GM19395 (cell line): ENCODE measurements around the gene UXS1.

Experiments
- ATAC-seq: cut with Tn5 transposase; IDR thresholded peaks from one replicate; pipeline ENCODE4 v1.9.1; 2021; ENCODE audit warnings: mild to moderate bottlenecking, moderate library complexity; ENCODE audit not compliant: unreplicated experiment

Gene UXS1

DNA sequence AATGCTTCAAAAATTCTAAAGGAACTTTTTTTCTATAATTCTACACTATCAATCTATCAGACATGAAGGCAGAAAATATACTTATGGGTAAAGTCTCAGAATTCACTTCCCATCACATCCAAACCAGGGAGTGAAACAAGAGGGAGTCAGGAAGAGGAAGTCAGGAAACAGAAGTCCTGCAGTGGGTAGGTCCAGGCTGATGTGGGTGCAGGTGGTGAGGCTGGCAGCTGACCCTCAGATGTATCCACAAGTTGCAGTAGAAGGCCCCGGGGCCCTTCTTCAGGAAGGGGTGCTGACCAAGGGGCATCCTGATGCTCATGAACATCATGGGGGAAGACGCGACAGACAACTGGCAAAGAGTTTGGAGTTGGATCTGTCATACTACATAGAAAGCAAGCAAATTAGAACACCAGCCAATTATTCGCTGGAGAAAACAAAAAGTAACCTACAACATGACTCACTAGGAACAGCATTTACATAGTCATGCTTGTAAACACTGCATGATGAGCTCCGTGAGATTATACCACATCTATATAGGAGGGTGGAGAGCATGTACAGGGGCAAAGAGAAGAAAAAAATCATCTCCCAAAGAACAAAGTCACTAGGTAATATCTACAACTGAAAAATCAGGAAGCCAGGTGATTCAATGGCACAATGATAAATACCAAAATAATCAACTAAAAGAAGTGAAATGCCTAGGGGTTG is 4.2 kb downstream of the UXS1 start:
- no peak for ATAC-seq

DNA sequence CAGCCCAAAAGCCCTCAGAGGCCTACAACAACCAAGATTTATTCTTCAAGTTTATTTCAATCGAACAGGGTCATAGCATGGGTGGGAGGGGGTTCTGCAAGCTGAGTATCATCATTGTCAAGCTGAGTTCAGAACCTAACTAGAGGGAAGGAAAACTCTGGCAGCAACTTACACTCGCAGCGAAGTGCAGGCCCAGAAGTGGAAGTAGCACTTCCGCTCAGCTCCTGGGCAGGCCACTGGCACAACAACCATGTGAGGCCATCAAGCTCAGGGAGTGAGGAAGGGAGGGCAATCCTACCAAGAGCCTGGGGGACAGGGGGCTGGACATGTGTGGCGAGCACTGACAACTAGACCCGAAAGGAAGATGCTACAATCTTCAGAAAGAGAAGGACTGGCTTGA is 4.8 kb downstream of the UXS1 start:
- no peak for ATAC-seq

DNA sequence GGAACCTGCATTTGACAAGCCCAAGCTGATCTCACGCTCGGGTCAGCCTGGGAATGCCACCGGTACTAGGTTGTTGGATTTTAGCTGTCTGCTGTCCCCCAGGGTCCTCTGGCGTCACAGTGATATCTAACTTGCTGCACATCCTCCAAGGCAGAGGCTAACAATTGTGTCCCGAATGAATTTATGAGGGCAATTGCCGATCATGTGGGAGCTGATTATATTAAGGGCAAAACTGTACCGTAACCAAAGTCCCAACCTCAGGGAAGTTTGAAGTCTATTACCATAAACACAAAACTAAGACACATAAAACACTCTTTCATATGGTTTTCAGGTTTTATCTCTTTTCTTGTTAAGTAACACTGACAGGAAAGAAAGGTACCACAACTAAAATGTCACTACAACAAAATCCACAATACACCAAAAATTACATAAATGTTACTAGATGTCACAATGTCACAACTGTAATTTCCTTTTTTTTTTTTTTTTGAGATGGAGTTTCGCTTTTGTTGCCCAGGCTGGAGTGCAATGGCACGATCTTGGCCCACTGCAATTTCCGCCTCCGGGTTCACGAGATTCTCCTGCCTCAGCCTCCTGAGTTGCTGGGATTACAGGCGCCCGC is 6.7 kb downstream of the UXS1 start:
- no peak for ATAC-seq

DNA sequence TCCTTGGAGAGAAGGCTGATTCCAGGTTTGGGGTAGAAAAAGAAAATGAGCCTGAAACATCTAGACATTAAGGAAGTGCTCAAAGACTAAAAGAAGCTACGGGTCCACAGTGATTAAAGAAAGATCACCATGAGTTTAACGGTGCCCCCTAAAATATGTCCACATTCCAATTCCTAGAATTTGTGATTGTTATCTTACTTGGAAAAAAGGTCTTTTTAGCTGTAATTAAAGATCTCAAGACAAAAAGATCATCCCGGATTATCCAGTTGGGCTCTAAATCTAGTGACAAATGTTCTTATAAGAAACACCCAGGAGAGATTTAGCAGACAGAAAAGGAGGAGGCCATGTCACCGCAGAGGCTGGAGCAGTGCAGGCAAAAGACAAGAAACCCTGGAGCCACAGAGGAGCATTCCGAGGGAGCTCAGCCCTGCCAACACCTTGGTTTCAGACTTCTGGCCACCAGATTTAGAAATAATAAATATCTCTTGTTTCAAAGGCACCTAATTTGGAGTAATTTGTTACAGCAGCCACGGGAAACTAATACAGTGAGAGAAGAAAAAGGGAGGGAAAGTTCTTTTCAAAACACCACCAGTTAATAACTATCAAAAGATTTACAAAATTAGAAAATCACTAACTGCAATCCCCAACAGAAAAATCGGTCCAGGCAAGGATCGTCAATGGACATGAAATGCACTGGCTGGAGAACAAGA is 8.5 kb downstream of the UXS1 start:
- no peak for ATAC-seq

DNA sequence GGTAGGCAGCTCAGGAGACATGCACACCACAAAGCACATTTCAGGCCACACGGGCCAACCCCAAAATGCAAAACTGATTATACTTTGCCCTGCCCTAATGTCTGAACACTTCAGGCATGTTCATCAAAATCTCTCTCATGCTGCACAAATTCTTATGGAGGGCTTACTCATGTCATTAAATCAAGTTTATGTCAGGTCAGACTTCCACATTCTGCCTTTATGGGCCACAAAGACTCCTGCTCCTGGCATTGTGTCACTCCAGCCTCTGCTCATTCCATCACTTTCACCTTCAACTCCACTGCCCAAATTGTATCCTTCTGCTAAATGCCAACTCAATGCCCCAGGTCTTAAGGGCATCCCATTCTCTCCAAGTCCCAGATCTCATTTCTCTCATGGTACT is 9.2 kb downstream of the UXS1 start:
- ATAC-seq: no peak

DNA sequence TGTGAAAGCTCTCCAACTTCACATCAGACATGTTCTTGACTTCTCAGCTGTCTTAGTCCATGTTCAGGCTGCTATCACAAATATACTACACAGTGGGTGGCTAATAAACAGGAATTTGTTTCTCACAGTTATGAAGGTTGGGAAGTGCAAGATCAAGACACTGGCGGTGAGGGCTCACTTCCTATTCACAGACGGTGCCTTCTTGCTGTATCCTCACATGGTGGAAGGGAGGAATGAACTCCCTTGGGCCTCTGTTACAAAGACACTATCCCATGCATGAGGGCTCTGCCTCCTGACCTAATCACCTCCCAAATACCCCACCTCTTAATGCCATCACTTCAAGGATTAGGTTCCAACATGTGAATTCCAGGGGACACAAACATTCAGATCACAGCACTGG is 9.7 kb downstream of the UXS1 start:
- no peak for ATAC-seq

DNA sequence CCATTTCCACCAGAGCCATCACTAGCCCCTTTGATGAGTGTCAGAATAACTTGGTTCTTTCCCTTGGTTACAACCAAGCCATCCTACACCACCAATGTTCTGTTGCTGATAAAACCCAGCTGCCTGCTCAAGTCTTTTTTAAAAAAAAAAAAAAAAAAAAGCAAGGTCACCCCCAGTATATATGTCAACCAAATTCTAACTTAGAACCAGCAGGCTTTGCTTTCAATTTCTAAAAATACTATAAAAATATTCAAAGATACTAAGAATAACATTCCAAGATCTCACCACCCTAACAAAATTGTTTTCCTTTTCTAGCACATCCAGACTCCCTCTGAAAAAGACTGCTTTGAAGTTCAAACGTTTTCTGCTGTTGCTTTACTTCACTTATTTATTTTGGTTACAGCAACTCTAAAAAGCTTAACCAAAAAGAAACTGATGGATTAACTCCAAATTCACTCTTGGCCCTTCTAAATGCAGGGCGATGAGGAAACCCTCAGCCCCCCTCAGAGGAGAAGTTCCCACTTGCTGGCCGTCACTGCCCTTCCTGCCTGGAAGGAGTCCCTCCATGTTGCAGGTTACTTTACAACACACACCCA is 10.9 kb downstream of the UXS1 start:
- no peak for ATAC-seq

DNA sequence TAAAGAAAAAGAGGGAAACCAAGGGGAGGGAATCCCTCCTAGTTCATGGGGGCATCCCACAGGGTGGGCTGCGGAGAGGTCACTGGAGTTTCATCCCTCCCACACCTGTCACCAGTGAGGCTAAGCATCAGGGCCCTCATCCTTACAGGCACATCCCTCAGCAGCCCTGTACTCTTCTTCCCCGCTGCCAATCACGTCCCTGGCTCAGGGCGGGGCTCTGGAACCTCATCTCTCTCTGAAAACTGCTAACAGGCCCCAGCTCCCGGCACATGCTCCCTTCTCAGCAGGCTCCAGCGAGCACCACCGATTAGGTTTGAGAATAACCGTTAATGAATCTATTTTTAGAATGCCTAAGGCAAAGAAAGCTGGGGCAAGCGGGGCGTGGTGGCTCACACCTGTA is 13.0 kb downstream of the UXS1 start:
- ATAC-seq: no peak

DNA sequence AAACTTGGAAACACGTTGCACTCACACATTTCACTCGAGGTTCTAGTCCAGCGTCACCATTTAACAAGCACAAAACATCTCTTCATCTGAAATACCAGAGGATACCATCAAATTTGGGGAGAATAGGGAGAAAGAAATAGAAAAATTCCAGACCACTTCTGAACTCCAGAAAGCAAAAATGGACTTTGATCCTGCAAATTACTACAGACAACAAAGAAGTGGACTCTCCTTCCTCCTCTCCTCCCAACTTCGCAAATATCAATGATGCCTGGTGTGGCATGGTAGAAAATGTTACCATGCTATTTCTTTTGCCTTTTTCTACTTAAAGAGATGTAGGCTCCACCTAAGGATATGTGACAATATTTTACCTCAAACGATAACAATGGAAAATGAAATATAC is 13.5 kb downstream of the UXS1 start:
- no peak for ATAC-seq

DNA sequence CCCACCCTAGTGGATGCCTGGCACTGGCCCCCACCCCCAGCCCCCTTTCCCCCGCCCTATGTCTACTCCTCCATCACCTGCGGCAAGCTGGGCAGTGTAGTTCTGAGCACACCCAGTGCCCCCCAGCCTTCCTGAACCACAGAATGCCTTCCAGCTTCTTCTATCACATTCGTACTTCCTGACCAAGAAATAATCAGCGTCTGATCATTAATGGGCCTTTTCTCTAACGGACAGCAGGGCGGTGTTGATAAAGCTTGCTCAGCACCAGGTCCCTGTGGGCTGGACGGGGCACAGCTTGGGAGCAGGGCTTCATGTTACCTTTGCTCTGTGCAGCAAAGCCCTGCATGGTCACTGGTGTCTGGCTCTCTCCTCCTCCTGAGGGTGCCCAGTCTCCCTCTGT is 15.4 kb downstream of the UXS1 start:
- no peak for ATAC-seq

DNA sequence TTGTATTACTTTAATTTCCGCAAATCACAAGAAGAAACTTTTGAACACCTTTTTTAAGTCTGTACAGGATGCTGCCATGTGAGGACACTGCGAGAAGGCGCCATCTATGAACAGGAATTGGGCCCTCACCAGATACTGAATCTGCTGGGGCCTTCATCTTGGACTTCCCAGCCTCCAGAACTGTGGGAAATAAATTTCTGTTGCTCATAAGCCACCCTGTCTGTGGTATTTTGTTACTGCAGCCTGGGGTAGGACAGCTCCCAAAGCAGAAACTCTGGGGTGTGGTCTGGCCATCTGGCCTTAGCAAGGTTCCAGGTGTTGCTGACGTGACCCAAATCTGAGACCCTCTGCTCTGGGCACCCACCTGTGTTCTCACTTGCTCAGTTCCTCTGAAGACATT is 16.5 kb downstream of the UXS1 start:
- no peak for ATAC-seq

DNA sequence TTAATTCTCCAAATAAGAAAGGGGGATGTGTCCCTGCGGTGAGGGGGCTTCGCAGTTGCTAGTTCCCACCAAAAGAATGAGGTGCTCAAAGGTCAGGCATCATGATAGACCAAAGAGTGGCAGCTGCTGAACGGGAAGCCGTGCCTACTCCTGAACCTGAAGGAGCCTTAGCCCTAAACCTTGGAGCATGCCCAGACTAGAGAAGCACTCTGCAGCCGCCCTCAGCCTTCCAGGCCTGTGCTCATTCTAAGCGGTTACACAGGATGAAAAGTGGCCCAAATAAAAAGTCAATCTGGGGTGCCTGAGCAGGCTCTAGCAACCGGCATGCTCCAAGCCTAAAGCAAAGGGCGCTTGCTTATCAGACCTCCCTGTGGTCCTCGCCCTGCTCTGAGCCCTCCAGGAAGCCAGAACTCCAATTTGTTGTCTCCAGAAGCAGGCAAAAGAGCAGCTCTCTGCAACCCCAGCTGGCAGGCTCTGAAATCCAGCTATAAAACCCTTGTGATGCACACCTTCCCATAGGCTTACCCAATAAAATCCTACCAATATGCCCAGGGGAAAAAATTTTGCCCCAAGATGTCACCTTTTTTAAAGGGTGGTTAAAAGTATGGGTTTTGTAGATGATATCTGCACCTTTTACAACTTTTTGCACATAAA is 17.5 kb downstream of the UXS1 start:
- ATAC-seq: no peak

DNA sequence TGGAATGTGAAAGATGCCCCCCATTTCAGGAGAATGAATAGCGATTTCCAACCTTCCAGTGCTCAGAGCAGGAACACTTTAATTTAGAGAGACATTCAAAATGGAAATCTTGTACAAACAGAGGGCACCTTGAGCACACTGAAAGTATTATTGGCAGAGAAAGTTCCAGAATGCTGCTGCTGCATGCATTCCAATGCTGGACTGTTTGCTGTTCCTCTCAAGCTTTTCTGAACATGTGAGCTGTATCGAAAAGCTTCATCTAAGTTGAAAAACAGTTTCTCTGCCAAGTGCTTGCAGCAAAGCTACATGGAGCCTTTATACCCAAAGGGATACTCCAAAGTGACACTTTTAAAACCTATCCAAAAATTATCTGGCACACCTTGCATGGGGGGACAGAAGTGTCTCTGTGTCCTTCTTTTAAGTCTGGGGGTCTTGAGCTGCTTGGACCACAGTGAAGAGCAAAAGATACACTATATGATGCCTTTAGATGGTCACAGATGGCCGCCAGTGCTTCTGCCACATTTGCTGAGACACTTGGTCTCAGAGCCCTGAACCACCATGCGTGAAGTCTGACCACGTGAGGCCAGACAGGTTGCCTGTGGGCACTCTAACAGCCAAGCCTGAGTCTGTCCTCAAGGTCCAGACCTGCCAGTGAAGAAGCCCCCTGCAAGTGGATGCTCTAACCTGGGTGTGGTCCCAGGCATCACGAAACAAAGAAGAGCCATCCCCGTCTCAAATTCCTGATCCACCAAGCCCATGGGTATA is 18.8 kb downstream of the UXS1 start:
- ATAC-seq: no peak

DNA sequence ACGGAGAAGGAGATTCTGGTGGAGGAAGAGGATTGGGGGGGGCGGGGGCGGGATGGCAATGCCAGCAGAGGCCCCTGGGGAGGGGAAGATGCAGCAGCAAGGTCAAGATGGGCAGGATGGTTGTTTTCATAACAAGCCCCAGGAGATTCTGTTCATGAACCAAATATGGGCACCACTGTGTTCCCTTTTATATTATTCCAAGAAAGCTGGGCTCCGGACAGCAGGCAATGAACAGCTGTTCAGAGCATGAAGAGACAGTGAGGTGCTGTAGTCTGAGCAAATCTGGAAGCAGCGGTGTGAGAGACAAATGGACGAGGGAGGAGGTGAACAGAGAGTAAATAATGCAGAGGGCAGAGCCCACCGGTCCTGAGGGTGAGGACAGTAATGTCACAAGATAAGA is 20.0 kb downstream of the UXS1 start:
- ATAC-seq: no peak

DNA sequence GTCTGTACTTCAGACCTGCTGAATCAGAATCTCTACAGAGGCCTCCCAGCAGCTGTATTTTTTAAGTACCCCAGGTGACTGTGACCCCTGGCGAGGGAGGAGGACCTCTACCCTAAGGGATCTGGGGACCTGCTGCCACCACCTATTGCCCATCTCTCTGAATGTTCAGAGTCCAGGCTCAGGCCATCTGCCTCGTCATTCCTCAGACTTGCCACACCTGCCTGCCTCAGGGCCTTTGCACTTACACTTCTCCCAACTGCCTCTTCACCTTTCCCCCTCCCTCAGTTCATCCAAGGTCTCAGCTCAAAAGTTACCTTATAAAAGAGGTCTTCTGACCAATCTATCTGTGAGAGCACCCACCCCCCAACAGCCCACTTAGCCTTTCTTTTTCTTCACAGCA is 21.5 kb downstream of the UXS1 start:
- no peak for ATAC-seq

DNA sequence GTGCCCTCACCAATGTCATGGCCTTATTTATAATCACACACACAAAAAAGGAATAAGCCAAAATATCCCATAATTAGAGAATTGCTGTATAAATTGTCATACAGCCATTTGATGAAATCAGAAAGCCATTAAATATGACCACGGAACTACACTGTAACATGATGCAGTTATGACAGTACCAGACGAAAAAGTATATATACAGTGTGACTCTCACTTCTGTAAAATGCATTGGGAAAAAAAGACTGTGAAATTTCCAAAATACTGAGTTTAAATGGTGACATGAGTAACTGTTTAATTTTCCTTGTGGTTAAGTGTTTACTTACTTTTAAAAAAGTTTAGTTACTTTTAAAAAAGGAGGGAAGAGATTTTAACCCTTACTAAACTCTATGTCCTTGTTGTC is 25.4 kb downstream of the UXS1 start:
- ATAC-seq: no peak

DNA sequence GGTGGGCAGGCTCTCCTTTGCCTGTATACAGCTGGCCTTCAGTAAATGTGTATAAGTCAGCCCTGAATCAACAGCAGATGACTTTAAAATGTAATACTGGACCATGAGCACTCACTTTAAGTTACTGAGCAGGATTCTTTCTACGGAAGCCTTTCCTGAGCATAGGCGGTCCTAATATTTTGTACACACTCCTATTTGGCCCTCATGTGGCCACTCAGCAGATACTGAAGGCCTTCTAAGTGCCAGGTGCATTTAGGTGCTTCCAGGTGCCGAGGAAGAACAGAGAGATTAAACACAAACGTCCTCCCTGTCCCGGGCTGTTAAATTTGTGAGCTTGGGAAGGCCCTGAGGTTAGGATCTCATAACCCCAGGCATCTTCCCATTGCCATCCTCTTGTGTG is 27.0 kb downstream of the UXS1 start:
- no peak for ATAC-seq

DNA sequence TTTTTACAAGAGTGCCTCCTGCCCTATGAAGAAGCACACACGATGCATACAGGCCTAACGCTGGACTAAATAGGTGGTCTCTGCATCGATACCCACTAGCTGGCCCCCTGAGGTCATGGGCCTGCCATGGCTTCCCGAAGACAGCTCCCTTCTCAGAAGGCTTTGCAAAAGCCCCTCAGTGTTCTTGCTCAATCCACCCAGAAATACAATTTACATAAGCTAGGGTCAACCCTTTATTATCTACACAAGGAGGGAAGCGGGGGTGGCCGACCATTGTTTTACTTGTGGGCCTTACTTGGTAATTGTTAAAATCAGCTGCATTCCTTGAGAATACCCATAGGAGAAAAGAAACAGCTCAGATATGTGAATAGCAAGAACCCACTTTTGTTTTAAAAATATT is 28.5 kb downstream of the UXS1 start:
- ATAC-seq: no peak

DNA sequence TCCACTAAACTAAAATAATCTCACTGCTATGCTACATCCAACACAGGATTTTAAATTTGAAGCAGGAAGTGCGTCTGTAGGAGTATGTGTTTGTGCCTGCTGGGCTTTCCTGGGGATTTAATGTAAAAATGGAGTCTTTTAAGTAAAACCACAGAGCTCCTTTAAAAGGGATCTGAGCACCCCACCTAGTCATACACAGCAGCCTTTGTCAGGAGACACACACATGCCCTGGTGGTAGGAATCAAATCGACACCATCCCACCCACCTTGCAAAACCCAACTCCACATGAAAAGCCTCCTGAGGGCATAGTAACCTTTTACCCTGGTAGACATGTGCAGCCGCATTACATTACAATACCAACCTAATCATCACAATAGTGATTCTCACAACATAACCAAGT is 29.1 kb downstream of the UXS1 start:
- ATAC-seq: no peak

DNA sequence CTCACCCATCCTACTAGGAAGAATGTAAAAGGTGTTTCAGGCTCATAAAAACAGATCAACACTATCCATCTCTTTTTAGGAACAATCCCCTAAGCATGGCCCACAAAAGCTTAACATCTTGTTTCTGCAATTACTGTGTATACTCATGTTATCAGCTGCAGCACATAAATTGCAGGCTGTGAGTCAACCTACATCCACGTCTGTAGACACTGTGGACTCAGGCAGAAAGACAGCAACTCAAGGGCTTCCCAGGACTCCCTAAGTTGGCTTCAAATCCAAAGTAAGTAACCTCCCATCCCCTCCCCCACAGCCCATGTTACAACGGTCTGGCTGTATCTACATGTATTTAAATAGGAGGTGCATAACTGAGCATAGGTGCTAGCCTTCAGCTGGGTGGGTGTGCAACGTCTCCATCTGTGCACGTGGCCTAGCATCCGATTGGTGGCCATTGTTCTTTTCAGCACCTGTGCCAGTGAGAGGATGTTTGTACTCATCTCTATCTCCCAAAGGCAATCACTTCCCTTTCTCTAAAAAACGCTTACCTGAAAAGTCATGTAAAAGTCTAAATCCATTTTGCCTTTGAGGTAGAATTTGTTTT is 30.1 kb downstream of the UXS1 start:
- no peak for ATAC-seq
